HG03575 (cell line): ENCODE results near the gene HTT.

ENCODE experiments used
- ATAC-seq: cut with Tn5 transposase; IDR thresholded peaks from one replicate; pipeline ENCODE4 v1.9.1; 2021; ENCODE audit not compliant: unreplicated experiment, insufficient number of reproducible peaks, low FRiP score; ENCODE audit errors: extremely low read depth

Gene HTT

DNA sequence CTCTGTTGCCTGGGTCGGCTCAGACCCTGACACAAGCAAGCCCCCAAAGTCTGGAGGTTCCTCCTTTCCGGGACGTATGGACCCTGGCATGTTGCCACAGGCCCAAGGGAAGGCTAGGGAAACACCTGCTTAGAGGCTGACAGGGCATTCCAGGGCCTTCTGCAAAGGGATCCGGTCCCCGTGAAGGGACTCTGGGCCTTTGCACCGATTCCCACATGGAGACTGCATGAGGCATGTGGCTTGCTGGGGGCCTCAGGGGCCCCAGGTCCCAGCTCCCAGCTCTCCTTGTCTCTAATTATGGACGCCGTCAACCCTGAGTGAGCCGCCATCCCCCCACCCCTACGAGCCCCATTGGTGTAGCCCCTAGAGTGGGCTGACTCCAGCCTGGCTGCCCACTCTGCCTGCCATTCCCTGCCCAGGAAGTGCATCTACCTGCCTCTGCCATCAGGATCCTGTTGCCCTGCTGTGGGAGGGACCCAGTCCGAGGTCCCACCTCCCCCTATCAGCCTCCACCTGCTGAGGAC, 214.2 kb downstream of the HTT start:
- ATAC-seq = no peak

DNA sequence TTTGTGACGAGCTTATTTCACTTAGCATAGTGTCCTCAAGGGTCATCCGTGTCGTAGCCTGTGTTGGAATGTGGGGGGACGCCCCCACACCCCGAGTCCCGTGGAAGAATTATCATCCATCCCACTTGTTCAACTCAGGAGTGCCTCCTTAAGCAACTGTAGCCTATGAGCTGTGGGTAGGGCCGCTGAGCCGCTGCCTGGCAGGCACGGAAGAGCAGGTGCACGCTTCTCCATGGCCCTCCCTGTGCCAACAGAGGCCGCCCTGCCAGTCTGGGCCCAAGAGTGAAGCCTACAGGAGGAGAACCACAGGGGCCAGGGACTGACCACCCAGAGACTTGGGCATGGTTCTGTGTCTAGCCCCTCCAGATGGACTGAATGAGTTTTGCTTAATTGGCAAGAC, 216.0 kb downstream of the HTT start:
- no peak for ATAC-seq

DNA sequence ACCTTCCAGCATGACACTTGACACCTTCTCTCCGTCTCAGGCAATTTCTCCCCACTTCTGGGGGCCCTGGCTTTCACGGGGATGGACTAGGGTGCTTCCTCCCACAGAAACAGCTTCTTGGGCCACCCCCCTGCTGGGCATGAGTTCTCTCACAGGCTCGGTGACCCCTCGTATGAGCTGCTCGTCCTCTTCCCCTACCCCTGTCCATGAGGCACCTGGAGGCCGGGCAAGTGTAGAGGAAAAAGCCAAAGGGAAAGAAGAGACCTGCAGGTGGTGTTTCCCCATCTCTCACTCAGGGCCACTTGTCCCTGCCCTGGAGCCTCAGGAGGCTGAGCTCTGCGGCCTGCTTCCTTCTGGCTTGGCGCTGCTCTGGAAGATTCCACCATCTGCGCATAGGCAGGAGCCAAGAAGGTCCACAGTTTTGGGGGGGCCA, 216.4 kb downstream of the HTT start:
- no peak for ATAC-seq

DNA sequence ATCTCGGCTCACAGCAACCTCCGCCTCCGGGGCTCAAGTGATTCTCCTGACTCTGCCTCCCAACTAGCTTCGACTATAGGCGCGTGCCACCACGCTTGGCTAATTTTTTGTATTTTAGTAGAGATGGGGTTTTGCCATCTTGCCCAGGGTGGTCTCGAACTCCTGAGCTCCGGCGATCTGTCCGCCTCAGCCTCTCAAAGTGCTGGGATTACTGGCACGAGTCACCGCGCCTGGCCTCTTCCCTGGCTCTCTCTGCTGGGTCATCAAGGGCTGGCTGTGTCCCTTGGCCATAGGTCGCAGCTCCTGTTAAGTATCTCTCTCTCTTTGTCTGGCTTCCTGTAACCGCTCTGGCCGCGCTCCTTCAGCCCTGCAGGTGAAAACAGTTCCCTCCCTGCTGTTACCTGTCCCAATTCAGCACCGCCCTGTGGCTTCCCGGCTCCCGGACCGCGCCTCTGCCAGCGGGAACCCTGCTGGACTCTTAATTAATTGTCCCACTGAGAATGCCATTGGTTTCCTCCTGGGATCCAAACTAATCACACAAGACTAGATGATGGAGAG, 217.0 kb downstream of the HTT start:
- ATAC-seq = no peak

DNA sequence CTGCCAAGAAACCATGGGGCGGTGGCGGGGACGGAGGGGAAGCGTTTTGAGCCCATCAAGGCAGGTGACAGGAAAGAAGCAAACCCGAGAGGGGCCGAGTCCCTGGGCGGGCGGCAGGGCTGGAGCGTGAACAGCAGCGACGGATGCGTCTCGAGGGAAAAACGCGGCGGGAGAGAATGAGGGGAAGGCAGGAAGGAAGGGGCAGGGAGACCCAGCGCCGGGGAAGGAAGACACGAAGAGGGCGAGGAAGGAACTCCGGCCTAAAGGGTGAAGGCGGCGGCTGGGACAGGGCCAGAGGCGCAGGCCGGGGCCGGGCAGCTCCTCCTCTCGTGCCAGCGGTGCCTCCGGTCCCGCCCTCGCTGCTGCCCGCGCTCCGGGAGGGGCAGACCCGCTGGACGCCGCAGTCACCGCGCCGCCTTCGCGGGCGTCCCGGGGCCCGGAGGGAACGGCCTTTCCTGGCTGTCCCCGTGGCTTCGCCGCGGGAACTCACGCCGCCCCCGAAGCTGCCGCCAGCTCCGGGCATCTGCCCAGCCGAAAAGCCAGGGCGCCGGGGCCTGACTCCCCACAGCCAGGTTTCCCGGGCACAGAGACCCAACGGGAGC, 217.6 kb downstream of the HTT start:
- no peak for ATAC-seq

DNA sequence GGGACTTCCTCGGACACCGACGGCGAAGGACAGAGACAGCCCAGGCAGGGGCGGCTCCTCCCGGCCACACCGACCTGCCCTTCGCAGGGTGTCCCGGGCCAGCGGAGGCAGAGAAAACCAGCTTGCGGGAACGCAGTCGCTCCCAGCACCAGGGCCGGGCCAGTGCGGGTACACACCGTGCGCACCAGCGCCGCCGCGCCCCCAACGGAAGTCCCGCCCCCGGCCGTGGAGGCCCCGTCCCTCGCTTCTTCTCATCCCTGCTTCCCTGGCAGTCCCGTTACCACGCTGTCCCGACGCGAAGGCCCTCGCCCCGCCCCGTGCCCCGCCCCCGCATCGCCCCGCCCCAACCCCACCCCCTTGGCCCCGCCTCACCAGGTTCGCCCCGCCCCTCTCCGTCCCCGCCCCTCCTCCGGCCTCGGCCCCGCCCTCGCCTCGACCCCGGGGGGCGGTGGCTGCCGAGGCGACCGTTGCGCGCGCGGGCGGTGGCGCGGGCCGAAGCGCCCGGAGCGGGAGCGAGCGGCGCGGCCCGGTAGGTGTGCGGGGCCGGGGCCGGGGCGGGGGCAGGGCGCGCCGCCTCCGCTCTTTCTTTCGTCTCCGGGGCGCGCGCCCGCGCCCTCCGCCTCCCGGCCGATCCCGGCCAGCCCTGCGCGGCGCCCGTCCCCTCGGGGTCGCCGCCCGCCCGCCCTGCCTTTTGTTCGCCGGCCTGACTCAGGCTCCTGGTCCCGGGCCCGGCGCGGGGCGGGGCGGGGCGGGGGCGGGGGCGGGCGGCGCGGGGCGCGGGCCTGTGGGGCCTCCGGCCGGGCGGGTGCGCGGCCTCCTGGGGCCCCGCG, 218.3 kb downstream of the HTT start, which contains the start of gene RGS12:
Gene RGS12, plus strand, starts transcription at position 451 of the 830 bp plus-strand sequence. CDS start 23,150 bp downstream, outside the sequence.
- no peak for ATAC-seq
